GM23338 (cell line): ENCODE measurements around the gene HS6ST1. TPM values are rescaled to one million over a fixed set of nuclear protein-coding genes. Genes with fewer than 3 reads are reported as not detected.

ENCODE experiments used
- ATAC-seq: fragments of 200-7000 bp; cut with Tn5 transposase; 3 replicates; pipeline ENCODE4 v1.9.1; 2020
- DNase-seq: peaks from one replicate; pipeline ENCODE4 v3.0.0-alpha.2; 2015; ENCODE audit warnings: low spot score
- H2AFZ ChIP-seq: fragments of 200-600 bp; sonication (generic); 2 replicates; pipeline ENCODE4 v1.8.0; 2016; ENCODE audit warnings: antibody characterized with exemption, mild to moderate bottlenecking, moderate library complexity
- H3F3A ChIP-seq: fragments of 200-600 bp; sonication (generic); replicated peaks from 2 replicates; pipeline ENCODE4 v1.8.0; 2017; ENCODE audit warnings: antibody characterized with exemption, mixed run types, low read depth
- H3K27ac ChIP-seq: fragments of 200-600 bp; sonication (generic); 2 replicates; pipeline ENCODE4 v1.6.1; 2016; ENCODE audit warnings: low read depth
- H3K27me3 ChIP-seq: fragments of 200-600 bp; sonication (generic); 2 replicates; pipeline ENCODE4 v1.8.0; 2016; ENCODE audit warnings: mild to moderate bottlenecking, mixed run types, moderate library complexity; ENCODE audit not compliant: insufficient read depth
- H3K36me3 ChIP-seq: fragments of 200-600 bp; sonication (generic); 2 replicates; pipeline ENCODE4 v1.8.0; 2016; ENCODE audit warnings: mild to moderate bottlenecking; ENCODE audit not compliant: insufficient read depth
- H3K4me1 ChIP-seq: fragments of 200-600 bp; sonication (generic); 2 replicates; pipeline ENCODE4 v1.8.0; 2016; ENCODE audit warnings: mild to moderate bottlenecking, moderate library complexity; ENCODE audit not compliant: insufficient read depth
- H3K4me2 ChIP-seq: fragments of 200-600 bp; sonication (generic); 2 replicates; pipeline ENCODE4 v1.7.1; 2017; ENCODE audit warnings: mixed run types
- H3K4me3 ChIP-seq: fragments of 200-600 bp; sonication (generic); 2 replicates; pipeline ENCODE4 v1.6.1; 2016; ENCODE audit warnings: mixed run types
- H3K79me2 ChIP-seq: fragments of 200-600 bp; sonication (generic); replicated peaks from 2 replicates; pipeline ENCODE4 v1.8.0; 2017; ENCODE audit warnings: mild to moderate bottlenecking; ENCODE audit not compliant: insufficient read depth
- H3K9me2 ChIP-seq: fragments of 200-600 bp; sonication (generic); 2 replicates; pipeline ENCODE4 v1.8.0; 2017; ENCODE audit not compliant: insufficient read depth
- H4K20me1 ChIP-seq: fragments of 200-600 bp; sonication (generic); replicated peaks from 2 replicates; pipeline ENCODE4 v1.8.0; 2017; ENCODE audit warnings: mild to moderate bottlenecking; ENCODE audit not compliant: insufficient read depth
- H3K27ac Mint-ChIP-seq: 2 replicates; pipeline ENCODE4 v1.8.0; 2020; ENCODE audit warnings: inconsistent platforms, mild to moderate bottlenecking, moderate library complexity, mixed read lengths
- H3K27me3 Mint-ChIP-seq: 3 replicates; pipeline ENCODE4 v1.8.0; 2022; ENCODE audit warnings: low read depth, mild to moderate bottlenecking, moderate library complexity, mixed read lengths, inconsistent platforms; ENCODE audit not compliant: insufficient read depth, poor library complexity
- H3K36me3 Mint-ChIP-seq: 3 replicates; pipeline ENCODE4 v1.8.0; 2021; ENCODE audit warnings: low read depth, mild to moderate bottlenecking, inconsistent platforms, moderate library complexity, mixed read lengths
- H3K4me1 Mint-ChIP-seq: 3 replicates; pipeline ENCODE4 v1.8.0; 2020; ENCODE audit warnings: mild to moderate bottlenecking, inconsistent platforms, mixed read lengths
- H3K4me3 Mint-ChIP-seq: 3 replicates; pipeline ENCODE4 v1.8.0; 2021; ENCODE audit warnings: moderate library complexity, mild to moderate bottlenecking, inconsistent platforms, mixed read lengths
- H3K9me3 Mint-ChIP-seq: 3 replicates; pipeline ENCODE4 v1.8.0; 2020; ENCODE audit warnings: moderate library complexity, mild to moderate bottlenecking, inconsistent platforms, mixed read lengths
- ETS1 ChIP-seq: IDR thresholded peaks from 2 replicates; pipeline ENCODE4 v1.6.1; 2016; ENCODE audit warnings: antibody characterized with exemption
- JUNB ChIP-seq: IDR thresholded peaks from one replicate; pipeline ENCODE4 v1.6.1; 2016; ENCODE audit warnings: antibody characterized with exemption; ENCODE audit not compliant: unreplicated experiment
- NANOG ChIP-seq: IDR thresholded peaks from 2 replicates; pipeline ENCODE4 v1.6.1; 2016; ENCODE audit warnings: antibody characterized with exemption, borderline replicate concordance
- ZNF331 ChIP-seq: fragments of 250-450 bp; sonication (Bioruptor Pico); IDR thresholded peaks from 2 replicates; pipeline ENCODE4 v1.5.0; 2020; ENCODE audit warnings: low read depth, mild to moderate bottlenecking, moderate library complexity
- polyA plus RNA-seq: library from polyadenylated mRNA; unstranded; fragments of >200 nt; fragmentation: Nextera tagmentation; extraction: Ambion mirVana; gene quantifications from 2 replicates; pipeline ENCODE4 v1.2.1, GENCODE V29; 2016
- total RNA-seq: library from RNA; depleted of rRNA; stranded (reverse); fragments of >200 nt; shearing (Covaris generic); gene quantifications from 2 replicates; pipeline ENCODE4 v1.2.3, GENCODE V29; 2014
- TF ChIP-seq, protein P1 (sequence below): fragments of 250-450 bp; sonication (Bioruptor Pico); IDR thresholded peaks from 2 replicates; pipeline ENCODE4 v1.5.0; 2020; ENCODE audit warnings: mild to moderate bottlenecking, moderate library complexity
- TF ChIP-seq, protein P2 (sequence below), 2 experiments: fragments of 200-600 bp in 1 of 2; sonication (generic) in 1 of 2; conservative IDR thresholded peaks; 2 replicates each; pipeline versions ENCODE4 v1.5.1 to v1.6.1; 2016 to 2017; ENCODE audit warnings: antibody characterized with exemption in 2 of 2, low read depth in 2 of 2, mild to moderate bottlenecking in 2 of 2, moderate library complexity in 1 of 2

Gene HS6ST1
- total and polyA plus RNA-seq, 2 experiments from 2014 or later: 21.1 to 106 TPM

DNA sequence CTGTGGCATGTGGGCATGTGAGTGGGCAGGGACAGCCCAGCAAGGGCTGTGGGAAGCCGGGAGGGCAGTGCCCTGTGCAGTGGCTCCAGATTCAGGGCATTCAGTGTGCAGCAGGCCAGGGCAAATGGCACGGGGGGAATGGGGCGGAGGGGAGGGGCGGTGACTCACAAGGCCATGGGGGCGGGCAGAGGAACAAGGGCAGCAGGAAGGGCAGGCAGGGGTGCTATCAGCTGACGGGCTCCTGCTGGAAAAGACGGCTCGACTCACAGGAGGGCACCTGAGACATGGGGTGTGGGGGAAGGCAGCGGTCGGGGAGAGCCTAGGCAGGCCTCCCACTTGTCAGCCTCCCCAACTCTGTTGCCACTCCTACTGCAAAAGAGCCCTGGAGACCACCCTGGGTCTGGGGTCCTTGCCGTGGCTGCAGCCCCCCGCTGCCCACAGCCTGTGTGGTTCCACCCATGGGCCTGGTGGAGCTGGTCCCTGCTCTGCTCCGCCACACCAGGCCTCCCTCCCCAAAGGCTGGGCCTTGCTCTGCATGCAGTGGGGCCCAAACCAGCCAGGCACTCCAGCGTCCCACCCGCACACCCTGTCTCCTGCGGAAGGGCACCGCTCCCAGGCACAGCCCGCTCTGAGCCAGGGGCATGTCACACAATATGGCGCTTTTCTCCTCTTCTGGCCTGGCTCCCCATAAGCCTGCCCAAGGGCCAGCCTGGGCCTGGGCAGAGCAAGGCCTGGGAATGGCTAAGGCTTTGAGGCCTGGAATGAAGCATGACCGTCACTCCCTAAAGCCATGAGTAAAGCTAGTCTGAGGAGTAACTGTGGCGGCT lies 25.9 kb downstream of the HS6ST1 start:
- Histone ChIP-seq H3K9me2 (no peaks in the 10 kb centered on the region), H3K36me3 (no peaks in the 10 kb centered on the region), H3K4me2 (no peak overlapping the region), H3K4me3 (no peak overlapping the region), H3K27me3 (no peaks in the 10 kb centered on the region), H3K79me2 (peaks cover 94% of the 10 kb centered on the region), H3F3A (no peaks in the 10 kb centered on the region), H3K27ac (no peak overlapping the region), H4K20me1 (peaks cover 53% of the 10 kb centered on the region), H2AFZ (no peak overlapping the region), H3K4me1 (peaks cover 29% of the 10 kb centered on the region)
- H3K9me3 Mint-ChIP-seq: no peaks in the 10 kb centered on the region
- DNase-seq: no peak
- no peak overlapping the region; the same call in 1 of the 2 replicates for H3K27ac Mint-ChIP-seq
- H3K27me3 Mint-ChIP-seq: peaks cover 10% of the 10 kb centered on the region
- H3K36me3 Mint-ChIP-seq: peaks cover 6% of the 10 kb centered on the region; the same call in 1 of the 3 replicates
- peaks cover 43% of the 10 kb centered on the region for H3K4me1 Mint-ChIP-seq
- TF ChIP-seq ZNF331 (CRISPR knock-in tag) (no peak), NANOG (no peak), ETS1 (no peak), JUNB (no peak)
- TF ChIP-seq, protein P1, sequence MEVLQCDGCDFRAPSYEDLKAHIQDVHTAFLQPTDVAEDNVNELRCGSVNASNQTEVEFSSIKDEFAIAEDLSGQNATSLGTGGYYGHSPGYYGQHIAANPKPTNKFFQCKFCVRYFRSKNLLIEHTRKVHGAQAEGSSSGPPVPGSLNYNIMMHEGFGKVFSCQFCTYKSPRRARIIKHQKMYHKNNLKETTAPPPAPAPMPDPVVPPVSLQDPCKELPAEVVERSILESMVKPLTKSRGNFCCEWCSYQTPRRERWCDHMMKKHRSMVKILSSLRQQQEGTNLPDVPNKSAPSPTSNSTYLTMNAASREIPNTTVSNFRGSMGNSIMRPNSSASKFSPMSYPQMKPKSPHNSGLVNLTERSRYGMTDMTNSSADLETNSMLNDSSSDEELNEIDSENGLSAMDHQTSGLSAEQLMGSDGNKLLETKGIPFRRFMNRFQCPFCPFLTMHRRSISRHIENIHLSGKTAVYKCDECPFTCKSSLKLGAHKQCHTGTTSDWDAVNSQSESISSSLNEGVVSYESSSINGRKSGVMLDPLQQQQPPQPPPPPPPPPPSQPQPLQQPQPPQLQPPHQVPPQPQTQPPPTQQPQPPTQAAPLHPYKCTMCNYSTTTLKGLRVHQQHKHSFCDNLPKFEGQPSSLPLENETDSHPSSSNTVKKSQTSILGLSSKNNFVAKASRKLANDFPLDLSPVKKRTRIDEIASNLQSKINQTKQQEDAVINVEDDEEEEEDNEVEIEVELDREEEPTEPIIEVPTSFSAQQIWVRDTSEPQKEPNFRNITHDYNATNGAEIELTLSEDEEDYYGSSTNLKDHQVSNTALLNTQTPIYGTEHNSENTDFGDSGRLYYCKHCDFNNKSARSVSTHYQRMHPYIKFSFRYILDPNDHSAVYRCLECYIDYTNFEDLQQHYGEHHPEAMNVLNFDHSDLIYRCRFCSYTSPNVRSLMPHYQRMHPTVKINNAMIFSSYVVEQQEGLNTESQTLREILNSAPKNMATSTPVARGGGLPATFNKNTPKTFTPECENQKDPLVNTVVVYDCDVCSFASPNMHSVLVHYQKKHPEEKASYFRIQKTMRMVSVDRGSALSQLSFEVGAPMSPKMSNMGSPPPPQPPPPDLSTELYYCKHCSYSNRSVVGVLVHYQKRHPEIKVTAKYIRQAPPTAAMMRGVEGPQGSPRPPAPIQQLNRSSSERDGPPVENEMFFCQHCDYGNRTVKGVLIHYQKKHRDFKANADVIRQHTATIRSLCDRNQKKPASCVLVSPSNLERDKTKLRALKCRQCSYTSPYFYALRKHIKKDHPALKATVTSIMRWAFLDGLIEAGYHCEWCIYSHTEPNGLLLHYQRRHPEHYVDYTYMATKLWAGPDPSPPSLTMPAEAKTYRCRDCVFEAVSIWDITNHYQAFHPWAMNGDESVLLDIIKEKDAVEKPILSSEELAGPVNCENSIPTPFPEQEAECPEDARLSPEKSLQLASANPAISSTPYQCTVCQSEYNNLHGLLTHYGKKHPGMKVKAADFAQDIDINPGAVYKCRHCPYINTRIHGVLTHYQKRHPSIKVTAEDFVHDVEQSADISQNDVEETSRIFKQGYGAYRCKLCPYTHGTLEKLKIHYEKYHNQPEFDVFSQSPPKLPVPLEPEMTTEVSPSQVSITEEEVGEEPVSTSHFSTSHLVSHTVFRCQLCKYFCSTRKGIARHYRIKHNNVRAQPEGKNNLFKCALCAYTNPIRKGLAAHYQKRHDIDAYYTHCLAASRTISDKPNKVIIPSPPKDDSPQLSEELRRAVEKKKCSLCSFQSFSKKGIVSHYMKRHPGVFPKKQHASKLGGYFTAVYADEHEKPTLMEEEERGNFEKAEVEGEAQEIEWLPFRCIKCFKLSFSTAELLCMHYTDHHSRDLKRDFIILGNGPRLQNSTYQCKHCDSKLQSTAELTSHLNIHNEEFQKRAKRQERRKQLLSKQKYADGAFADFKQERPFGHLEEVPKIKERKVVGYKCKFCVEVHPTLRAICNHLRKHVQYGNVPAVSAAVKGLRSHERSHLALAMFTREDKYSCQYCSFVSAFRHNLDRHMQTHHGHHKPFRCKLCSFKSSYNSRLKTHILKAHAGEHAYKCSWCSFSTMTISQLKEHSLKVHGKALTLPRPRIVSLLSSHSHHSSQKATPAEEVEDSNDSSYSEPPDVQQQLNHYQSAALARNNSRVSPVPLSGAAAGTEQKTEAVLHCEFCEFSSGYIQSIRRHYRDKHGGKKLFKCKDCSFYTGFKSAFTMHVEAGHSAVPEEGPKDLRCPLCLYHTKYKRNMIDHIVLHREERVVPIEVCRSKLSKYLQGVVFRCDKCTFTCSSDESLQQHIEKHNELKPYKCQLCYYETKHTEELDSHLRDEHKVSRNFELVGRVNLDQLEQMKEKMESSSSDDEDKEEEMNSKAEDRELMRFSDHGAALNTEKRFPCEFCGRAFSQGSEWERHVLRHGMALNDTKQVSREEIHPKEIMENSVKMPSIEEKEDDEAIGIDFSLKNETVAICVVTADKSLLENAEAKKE (CRISPR knock-in tag): no peak
- TF ChIP-seq, protein P2, sequence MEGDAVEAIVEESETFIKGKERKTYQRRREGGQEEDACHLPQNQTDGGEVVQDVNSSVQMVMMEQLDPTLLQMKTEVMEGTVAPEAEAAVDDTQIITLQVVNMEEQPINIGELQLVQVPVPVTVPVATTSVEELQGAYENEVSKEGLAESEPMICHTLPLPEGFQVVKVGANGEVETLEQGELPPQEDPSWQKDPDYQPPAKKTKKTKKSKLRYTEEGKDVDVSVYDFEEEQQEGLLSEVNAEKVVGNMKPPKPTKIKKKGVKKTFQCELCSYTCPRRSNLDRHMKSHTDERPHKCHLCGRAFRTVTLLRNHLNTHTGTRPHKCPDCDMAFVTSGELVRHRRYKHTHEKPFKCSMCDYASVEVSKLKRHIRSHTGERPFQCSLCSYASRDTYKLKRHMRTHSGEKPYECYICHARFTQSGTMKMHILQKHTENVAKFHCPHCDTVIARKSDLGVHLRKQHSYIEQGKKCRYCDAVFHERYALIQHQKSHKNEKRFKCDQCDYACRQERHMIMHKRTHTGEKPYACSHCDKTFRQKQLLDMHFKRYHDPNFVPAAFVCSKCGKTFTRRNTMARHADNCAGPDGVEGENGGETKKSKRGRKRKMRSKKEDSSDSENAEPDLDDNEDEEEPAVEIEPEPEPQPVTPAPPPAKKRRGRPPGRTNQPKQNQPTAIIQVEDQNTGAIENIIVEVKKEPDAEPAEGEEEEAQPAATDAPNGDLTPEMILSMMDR (conservative IDR thresholded peaks at IDR 0.05; ENCODE audit: low read depth in 2 of 2): no peak
- no peak overlapping the region for H3K4me3 Mint-ChIP-seq
- ATAC-seq: peak; percentile 23
